Heart left ventricle (tissue), 13 donors: ENCODE measurements around the gene MCM3AP.

Experiments
- POLR2A ChIP-seq, 2 donors: fragments of 450-650 bp; IDR thresholded peaks; one replicate each; pipeline ENCODE4 v1.6.1; 2017; ENCODE audit warnings: antibody characterized with exemption in 2 of 2, mild to moderate bottlenecking in 2 of 2, moderate library complexity in 2 of 2
- TF ChIP-seq, protein P1 (sequence below), 12 donors: fragments of 200-600 bp; sonication (generic) in 4 of 12; IDR thresholded peaks; one replicate each; pipeline versions ENCODE4 v1.5.0 to v1.8.0; 2018 to 2022; ENCODE audit warnings: antibody characterized with exemption in 12 of 12, mild to moderate bottlenecking in 5 of 12
- donor health status: ischemic (EF 13 %, LVEDD 7.1; RV severe dilation, severe dysfunction).
- donor health status: DM: no; HTN: yes; CAD: no.
- donor health status: DM: no; HTN: no; CAD: no.
- donor health status: ischemic (EF 25% LVEDD 6.9; RV normal size, moderate dysfunction).
- donor health status: ischemic (EF 25% LVEDD 5.7; RV mildly dilated, moderate dysfunction).
- donor health status: ischemic (EF 35%, LVEDD 5.7; RV mildly dilated, moderate dysfunction).
- donor health status: nonischemic (EF 11% LVEDD 7.7; RV severe dilation, severe dysfunction).
- donor health status: DM: yes; HTN: yes; CAD: no.
- donor health status: PGD.
- donor health status: ischemic (EF 29% LVEDD 5.4; RV normal size, mild dysfunction).
- donor health status: nonischemic (EF 23%, LVEDD 6.1; RV moderate dilation, normal function).

DNA sequence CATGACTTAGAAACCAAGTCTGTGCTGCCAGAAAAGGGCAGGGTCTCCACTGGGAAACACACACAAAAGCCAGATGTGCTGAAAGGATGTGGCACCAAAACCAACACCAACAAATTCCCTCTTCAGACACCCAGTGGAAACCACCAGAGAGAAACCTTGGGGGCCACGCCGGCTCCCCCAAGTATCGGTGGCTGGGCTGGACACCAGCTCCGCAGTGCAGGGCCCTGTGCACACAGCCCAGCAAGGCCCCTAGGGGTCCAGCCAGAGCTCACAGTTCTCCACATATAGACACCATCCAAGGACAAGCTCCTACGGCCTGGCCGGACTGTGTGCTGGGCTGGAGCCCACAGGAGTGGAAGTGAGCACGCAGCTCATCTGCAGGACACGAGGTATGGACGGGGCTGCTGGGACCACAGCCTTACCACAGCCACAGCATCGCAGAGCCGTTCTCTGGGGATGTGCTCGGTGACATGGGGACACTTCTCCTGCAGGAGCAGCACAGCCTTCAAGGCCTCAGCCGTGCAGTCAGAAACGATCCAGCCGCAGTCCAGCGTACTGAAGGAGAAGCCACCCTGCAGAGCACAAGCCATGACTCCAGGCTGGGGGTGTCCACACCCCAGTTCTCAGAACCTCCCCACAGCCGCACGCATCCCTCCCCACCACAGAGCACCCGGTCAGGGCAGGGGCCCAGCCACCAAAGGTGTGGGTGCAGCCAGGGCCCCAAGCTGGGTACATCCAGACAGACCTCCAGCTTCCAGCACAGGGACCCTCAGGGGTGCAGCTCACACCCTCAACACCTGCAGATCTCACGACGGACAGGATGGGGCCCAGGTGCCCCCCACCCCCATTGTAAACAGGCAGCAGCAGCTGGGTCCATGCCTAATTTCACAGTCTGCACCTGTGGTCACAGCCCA lies 78.1 kb downstream of the MCM3AP start:
- TF ChIP-seq, protein P1, sequence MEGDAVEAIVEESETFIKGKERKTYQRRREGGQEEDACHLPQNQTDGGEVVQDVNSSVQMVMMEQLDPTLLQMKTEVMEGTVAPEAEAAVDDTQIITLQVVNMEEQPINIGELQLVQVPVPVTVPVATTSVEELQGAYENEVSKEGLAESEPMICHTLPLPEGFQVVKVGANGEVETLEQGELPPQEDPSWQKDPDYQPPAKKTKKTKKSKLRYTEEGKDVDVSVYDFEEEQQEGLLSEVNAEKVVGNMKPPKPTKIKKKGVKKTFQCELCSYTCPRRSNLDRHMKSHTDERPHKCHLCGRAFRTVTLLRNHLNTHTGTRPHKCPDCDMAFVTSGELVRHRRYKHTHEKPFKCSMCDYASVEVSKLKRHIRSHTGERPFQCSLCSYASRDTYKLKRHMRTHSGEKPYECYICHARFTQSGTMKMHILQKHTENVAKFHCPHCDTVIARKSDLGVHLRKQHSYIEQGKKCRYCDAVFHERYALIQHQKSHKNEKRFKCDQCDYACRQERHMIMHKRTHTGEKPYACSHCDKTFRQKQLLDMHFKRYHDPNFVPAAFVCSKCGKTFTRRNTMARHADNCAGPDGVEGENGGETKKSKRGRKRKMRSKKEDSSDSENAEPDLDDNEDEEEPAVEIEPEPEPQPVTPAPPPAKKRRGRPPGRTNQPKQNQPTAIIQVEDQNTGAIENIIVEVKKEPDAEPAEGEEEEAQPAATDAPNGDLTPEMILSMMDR (IDR thresholded peaks at IDR 0.05) = no peak
- TF ChIP-seq POLR2A (IDR thresholded peaks at IDR 0.05) = no peak
